ENCODE measurements around the gene CEACAM21. TPM values are rescaled to one million over a fixed set of nuclear protein-coding genes. Genes with fewer than 3 reads are reported as not detected.

Gene CEACAM21
- total RNA-seq, 3 donors from 2014 or later, result 0.44 to 0.66 (median 0.64) TPM

DNA sequence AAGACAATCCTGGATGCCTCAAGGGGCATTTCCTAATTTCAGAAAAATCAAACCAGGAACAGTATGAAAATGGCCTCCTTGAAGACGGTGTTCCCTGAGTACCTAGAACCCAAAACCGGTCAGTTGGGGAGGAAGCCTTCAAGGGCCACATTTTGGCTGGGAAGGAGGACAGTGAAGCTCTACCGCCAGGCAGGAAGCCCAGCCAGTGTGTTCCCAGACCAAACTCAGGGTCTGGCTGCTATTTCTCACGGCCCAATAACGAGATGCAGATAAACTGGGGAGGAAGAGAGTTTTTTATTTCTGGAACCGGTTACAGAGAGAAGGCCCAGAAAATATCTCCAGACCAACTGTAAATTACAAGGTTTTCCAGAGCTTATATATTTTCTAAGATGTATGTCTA is 24.3 kb upstream of the CEACAM21 start:
- H3K27me3 ChIP-seq, result no peaks in the 10 kb centered on the region
- no peaks in the 10 kb centered on the region for H3K36me3 ChIP-seq
- no peaks in the 10 kb centered on the region for H3K4me1 ChIP-seq
- TF ChIP-seq POLR2A (IDR thresholded peaks at IDR 0.05) (no peak), POLR2AphosphoS5 (IDR thresholded peaks at IDR 0.05) (no peak)
- TF ChIP-seq, protein P1, sequence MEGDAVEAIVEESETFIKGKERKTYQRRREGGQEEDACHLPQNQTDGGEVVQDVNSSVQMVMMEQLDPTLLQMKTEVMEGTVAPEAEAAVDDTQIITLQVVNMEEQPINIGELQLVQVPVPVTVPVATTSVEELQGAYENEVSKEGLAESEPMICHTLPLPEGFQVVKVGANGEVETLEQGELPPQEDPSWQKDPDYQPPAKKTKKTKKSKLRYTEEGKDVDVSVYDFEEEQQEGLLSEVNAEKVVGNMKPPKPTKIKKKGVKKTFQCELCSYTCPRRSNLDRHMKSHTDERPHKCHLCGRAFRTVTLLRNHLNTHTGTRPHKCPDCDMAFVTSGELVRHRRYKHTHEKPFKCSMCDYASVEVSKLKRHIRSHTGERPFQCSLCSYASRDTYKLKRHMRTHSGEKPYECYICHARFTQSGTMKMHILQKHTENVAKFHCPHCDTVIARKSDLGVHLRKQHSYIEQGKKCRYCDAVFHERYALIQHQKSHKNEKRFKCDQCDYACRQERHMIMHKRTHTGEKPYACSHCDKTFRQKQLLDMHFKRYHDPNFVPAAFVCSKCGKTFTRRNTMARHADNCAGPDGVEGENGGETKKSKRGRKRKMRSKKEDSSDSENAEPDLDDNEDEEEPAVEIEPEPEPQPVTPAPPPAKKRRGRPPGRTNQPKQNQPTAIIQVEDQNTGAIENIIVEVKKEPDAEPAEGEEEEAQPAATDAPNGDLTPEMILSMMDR (IDR thresholded peaks at IDR 0.05), result no peak
- no peaks in the 10 kb centered on the region for H3K9me3 ChIP-seq
- peak overlapping the region in 1 of 2 donors; percentile 52 for H3K27ac ChIP-seq
- intact Hi-C loops (cut with DNase I; ENCODE audit: low total_unique reads), result no loop called here
- DNase-seq (ENCODE audit: low spot score in 2 of 2), result no peak
- no peak overlapping the region for H3K4me3 ChIP-seq

DNA sequence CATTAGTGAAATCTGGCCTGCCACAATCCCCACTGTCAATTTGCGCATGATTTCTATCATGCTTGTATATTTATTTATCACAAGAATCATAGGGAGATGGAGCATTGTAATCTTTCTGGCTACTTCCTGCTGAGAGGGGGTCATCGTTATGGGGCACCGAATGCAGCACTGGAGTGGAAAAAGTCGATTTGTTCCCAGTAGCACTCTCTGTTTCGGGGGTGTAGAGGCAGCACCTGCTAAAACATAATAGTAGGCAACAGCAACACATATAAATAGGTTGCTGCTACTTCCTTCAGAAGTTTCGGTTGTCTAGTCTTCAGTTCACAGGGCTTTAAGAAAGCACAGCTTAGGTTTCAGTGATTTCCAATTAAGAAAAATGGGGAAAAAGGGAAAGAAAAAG is 23.4 kb upstream of the CEACAM21 start:
- H3K4me1 ChIP-seq, result no peaks in the 10 kb centered on the region
- TF ChIP-seq POLR2A (IDR thresholded peaks at IDR 0.05) (no peak), POLR2AphosphoS5 (IDR thresholded peaks at IDR 0.05) (no peak)
- TF ChIP-seq, protein P1 (IDR thresholded peaks at IDR 0.05), result no peak
- no peak for DNase-seq (ENCODE audit: low spot score in 2 of 2)
- no peak overlapping the region for H3K27ac ChIP-seq
- H3K9me3 ChIP-seq, result no peaks in the 10 kb centered on the region
- intact Hi-C loops (cut with DNase I; ENCODE audit: low total_unique reads), result no loop called here
- H3K27me3 ChIP-seq, result no peaks in the 10 kb centered on the region
- no peaks in the 10 kb centered on the region for H3K36me3 ChIP-seq
- H3K4me3 ChIP-seq, result no peak overlapping the region

DNA sequence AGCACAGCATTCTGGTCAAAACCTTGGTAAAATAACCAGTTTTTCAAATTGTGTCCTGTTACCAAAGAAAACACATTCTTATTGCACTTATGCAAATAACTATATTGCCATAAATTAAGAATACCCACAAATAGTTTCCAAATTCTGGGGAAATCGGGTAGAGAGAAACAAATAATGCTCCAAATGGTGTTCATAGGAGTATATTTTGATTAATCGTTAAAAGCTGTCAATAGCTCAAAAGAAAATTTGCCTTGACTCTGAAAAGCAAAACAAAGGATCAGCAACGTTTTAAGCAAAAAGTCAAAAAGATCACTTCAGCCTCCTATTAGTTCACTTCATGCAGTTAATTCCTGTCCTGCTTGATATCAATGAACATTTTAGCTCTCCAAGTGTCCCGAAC is 22.2 kb upstream of the CEACAM21 start:
- intact Hi-C loops (cut with DNase I; ENCODE audit: low total_unique reads), result no loop called here
- TF ChIP-seq, protein P1 (IDR thresholded peaks at IDR 0.05), result no peak
- TF ChIP-seq POLR2A (IDR thresholded peaks at IDR 0.05) (no peak), POLR2AphosphoS5 (IDR thresholded peaks at IDR 0.05) (no peak)

DNA sequence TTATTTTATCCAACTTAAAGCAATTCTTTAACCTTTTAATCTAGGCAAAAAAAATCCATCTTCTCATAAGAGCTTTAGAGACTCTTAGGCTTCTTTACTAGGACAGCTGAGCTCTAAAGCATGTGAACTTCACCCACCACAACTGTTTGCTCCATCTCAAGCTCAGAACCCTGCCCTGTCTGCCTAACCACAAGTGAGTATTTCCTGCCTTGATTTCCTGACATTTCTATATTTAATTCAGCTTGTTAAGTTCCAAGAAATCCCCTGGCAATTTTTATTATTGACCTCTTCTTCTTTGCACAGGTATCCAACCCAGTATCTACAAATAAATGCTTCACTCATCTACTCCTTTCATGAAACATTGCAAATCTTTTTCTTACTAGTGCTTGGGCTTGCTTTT is 21.1 kb upstream of the CEACAM21 start:
- H3K27me3 ChIP-seq, result no peaks in the 10 kb centered on the region
- TF ChIP-seq, protein P1 (IDR thresholded peaks at IDR 0.05), result no peak
- TF ChIP-seq POLR2AphosphoS5 (IDR thresholded peaks at IDR 0.05) (no peak), POLR2A (IDR thresholded peaks at IDR 0.05) (no peak)
- H3K9me3 ChIP-seq, result no peaks in the 10 kb centered on the region
- H3K4me1 ChIP-seq, result no peaks in the 10 kb centered on the region
- H3K27ac ChIP-seq, result no peak overlapping the region
- no peak for DNase-seq (ENCODE audit: low spot score in 2 of 2)
- intact Hi-C loops (cut with DNase I; ENCODE audit: low total_unique reads), result no loop called here
- H3K4me3 ChIP-seq, result no peak overlapping the region
- H3K36me3 ChIP-seq, result no peaks in the 10 kb centered on the region

More for the DNA sequence above, 22.2 kb upstream of the CEACAM21 start:
- DNase-seq (ENCODE audit: low spot score in 2 of 2), result no peak
- Histone ChIP-seq H3K36me3 (no peaks in the 10 kb centered on the region), H3K4me1 (no peaks in the 10 kb centered on the region), H3K4me3 (no peak overlapping the region), H3K27ac (no peak overlapping the region), H3K9me3 (no peaks in the 10 kb centered on the region), H3K27me3 (no peaks in the 10 kb centered on the region)

DNA sequence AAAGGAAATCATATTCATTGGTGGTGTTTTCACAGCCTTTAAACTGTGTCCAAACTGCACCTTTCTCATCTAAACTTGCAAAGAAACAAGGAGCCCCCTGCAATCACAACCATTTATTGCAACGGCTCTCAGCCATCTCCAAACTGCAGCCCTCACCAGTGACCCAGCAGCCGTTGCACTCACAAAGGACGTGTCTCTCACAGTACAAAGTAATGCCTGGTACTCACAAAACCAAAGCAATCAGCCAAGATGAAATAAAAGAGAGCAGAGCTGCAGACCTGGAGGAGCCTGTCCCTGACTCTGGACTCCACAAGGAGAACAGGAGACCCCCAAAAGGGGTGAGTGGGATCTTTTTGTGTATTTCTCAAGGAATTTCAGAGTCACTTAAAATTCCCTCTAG is 20.2 kb upstream of the CEACAM21 start:
- intact Hi-C loops (cut with DNase I; ENCODE audit: low total_unique reads), result no loop called here
- DNase-seq (ENCODE audit: low spot score in 2 of 2), result no peak
- H3K36me3 ChIP-seq, result no peaks in the 10 kb centered on the region
- no peaks in the 10 kb centered on the region for H3K27me3 ChIP-seq
- H3K9me3 ChIP-seq, result no peaks in the 10 kb centered on the region
- no peak overlapping the region for H3K4me3 ChIP-seq
- no peak overlapping the region for H3K27ac ChIP-seq
- TF ChIP-seq POLR2A (IDR thresholded peaks at IDR 0.05), result no peak
- TF ChIP-seq, protein P1 (IDR thresholded peaks at IDR 0.05), result no peak
- no peak for TF ChIP-seq POLR2AphosphoS5 (IDR thresholded peaks at IDR 0.05)
- H3K4me1 ChIP-seq, result no peaks in the 10 kb centered on the region

Data from breast epithelium (tissue), 4 donors.